ENCODE results near the gene GGCX.

The GGCX gene

DNA sequence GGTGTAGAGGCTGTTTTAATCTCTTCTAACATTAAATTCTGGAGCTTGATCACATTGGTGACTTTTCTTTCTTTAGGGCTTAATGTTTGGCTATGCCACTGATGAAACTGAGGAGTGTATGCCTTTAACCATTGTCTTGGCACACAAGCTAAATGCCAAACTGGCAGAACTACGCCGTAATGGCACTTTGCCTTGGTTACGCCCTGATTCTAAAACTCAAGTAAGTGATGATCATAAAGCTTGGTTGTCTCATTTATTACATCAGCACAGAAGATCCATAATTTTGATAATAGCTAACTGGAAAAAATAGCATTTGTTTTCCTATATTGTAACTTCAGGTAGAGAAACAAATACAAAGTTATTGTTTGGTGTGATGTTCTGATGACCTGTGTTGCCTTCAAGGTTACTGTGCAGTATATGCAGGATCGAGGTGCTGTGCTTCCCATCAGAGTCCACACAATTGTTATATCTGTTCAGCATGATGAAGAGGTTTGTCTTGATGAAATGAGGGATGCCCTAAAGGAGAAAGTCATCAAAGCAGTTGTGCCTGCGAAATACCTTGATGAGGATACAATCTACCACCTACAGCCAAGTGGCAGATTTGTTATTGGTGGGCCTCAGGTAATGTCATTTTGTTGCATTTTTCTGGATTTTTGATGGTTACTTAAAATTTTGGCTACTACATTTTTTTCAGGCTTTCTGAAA lies 19.4 kb downstream of the GGCX start:
- DNase-seq (ENCODE audit: low read depth), result peak; percentile 74

DNA sequence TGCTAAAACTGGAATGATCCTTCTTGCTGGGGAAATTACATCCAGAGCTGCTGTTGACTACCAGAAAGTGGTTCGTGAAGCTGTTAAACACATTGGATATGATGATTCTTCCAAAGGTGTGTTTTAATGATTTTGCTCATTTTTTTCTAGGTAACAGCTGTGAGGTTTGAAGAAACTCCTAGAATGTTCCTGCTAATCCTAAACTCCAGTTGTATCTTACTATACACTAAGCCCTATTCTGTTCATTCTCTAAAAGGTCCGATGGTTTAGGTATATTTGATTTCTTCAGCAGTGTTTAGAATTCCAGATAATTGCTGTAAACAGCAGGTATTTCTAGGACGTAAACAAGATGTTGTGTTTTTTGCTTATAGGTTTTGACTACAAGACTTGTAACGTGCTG lies 20.0 kb downstream of the GGCX start:
- no peak for DNase-seq (ENCODE audit: low read depth)

DNA sequence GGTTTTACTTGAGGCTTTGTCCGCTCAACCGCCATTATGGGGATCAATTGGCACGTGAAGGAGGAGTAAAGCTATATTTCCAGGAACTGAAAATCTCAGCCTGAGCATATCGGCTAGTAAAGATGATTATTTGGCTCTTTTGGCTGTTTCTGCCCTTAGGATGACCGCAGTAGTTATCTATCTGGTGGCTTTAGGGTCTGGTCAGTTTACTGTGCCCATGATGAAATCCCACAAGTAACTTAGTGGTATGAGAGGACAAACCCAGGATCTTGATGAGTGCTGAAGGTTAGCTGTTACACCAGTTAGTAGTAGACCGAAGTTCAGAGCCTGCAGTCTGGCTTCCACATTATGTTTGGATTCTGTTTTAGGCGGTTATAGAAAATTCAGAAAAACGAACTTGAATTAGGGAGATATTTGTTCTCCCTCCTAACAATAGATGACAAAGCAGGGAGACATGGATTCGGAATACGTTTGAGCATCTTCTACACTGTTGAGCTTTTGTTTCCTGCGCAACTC lies 21.1 kb downstream of the GGCX start:
- no peak for DNase-seq (ENCODE audit: low read depth)

DNA sequence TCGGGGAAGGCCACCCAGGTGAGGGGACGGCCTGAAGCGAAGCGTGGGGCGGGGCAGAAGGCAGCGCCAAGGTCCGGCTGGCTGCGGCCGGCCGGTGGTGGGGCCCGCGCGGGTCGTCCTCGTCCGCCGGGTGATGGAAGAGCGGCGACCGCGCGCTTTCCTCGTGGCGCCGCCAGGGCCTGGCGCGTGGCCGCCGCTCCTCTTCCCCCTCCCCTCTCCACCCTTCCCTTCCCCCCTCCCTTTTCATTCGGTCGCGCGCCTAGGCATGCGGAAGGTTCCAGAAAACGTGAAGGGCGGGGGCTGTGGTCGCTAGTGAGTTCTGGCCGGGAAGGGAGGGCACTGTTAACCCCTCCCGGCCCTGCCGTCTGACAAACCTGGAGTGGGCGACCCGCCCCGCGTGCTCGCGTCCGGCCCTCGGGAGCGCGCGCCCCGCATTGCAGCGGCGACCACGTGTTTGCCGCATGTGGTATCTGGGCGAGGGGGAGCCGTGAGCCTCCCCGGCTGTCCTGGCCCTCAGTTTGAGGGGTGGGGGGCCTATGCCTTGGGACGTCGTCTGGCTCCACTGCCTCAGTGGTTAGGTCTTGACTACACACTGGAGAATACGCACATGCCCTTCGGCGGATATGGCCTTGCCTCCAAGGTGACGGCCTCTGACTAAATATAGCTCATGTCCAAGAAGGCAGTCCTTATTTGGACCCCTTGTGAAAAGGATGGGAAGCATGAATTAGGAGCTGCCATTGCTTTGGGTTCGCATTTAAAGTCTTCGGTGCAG lies 21.7 kb downstream of the GGCX start:
- DNase-seq (ENCODE audit: low read depth), result peak; percentile 74

DNA sequence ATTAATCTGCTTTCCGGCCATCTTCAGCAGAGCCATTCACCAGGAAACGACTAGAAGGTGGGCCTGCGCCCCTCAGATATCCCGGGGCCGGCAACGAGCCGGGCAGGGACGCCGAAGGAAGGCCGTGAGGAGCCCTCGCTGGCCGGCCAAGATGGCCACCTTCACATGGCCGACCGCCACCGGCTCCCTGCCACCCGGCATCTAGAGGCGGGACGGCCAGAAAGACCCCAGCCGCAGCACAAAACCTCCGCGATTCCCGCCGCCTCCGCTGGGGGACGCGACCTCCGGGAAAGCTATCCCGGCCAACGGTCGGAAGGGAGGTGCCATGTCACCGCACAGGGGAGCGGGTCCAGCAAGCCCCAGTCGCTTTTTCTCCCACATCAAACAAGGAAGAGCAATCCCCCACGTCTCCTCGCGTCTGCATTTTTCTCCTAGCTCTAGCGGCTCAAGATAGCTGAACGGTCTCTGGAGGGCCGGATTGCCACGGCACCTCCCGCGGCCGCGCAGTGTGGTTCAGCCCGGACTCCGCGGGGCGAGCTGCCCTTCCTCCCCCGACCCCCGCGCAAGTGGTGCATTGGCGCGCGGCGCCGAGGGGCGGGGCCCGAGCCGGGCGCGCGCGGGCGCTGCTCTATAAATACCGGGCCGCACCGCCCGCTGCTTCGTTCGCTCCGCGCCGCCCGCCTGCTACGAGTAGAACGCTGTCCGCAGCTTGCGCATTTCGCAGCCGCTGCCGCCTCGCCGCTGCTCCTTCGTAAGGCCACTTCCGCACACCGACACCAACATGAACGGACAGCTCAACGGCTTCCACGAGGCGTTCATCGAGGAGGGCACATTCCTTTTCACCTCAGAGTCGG lies 22.6 kb downstream of the GGCX start, which contains the start of gene MAT2A:
Gene MAT2A (plus strand): TSS at position 662 of the 854 bp plus-strand sequence. CDS start 120 bp downstream, at position 782.
- DNase-seq (ENCODE audit: low read depth), result peak; percentile 93

DNA sequence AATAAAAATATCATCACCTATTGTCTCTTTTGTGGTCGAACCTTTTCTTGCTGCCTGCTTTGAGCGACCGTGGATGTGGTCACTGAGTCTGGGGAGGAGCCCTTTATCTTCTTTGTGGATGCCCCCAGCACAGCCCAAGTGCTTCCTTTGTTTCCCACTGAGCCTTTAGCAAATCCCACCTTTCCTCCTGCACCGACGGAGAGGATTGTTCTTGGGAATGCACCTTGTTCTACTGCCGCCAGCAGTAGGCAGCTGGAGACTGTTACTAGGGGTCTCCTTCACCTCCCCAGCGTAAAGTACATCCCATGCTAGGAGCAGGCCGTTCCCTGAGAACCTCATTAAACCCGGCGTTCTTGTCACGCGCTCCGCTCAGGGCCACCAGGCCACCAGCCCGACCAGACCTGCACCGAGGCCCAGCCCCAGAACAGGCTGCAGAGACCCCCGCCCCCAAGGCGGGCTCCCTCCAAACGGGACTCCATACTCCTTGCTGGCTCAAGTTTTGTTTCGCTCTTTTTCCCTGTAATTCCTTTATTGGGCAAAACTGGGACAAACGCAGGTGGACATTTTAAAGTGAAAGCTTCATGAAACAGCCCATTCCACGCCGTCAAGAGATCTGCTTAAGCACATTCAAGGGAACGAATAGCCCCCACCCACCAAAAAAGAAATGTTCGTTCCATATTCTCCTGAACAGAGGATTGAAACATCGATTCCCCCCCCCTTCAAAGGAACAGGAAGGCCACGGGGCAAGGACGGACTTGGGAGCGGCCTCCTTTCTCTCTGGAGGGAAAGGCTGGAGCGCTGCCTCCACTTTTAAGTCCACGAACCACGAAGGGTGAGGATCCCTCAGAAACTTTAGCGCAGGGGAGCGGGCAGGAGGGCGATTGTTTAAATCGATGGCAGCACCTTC lies 23.4 kb downstream of the GGCX start:
- DNase-seq (ENCODE audit: low read depth), result peak; percentile 28

DNA sequence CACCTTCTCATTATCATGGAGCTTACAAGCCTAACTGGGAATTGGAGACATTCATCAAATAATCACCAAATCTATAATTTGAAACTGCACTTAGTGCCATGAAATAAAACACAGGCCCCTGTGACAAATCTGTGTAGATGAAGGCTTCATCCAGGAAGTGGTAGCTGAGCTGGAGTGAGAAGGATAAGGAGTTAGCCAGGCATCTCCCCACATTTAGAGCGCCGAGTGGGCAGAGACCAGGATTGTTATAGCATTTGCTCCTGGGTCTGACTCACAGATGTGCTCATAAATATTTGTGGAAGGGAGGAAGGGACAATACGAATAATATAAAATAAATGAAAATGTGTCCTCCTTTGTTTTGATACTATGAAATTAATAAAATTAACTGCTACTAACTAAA lies 24.8 kb downstream of the GGCX start:
- peak; percentile 23 for DNase-seq (ENCODE audit: low read depth)

DNA sequence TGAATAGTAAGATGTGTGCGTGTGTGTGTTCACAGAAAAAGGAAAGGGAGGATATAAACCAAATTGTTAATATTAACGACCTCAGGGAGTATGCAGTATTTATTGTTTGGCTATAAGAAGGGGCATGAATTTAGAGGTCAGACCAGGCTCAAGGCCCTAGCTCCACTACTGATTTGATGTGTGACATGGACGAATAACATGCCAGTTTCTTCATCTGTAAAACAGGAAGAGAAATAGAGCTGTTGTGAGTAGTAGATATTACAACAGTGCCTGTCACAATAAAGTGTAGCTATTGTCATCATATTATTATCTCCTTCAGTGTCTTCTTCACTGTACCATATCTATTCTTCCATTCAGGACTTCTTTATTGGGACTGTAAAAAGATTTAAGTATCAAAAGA lies 26.4 kb downstream of the GGCX start:
- DNase-seq (ENCODE audit: low read depth), result no peak

DNA sequence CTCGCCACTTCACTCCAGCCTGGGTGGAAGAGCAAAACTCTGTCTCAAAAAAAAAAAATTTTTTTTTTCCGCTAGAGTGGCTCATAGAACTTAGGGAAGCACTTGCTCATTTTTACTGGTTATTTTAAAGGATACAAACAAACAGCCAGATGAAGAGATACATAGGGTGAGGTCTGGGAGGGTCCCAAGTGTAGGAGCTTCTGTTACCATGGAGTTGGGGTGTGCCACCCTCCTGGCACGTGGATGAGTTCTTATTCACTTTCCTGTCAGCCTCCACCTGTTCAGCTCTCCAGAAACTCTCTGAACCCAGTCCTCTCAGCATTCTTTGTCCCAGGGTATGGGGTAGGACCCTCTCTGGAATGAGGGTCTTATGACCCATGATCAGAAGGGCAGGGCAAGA lies 27.2 kb downstream of the GGCX start:
- DNase-seq (ENCODE audit: low read depth), result no peak

DNA sequence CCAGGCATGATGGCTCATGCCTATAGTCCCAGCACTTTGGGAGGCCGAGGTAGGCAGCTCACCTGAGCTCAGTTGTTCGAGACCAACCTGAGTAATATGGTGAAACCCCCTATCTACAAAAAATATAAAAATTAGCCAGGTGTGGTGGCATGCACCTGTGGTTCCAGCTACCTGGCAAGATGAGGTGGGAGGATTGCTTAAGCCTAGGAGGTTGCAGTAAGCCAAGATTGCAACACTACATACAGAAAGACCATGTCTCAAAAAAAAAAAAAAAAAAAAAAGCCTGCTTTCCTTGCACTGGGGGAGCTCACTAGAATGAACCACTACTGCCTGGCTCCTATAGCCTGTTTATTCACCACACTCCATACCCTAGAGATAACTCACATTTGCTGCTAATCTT lies 29.7 kb downstream of the GGCX start:
- DNase-seq (ENCODE audit: low read depth), result no peak

DNA sequence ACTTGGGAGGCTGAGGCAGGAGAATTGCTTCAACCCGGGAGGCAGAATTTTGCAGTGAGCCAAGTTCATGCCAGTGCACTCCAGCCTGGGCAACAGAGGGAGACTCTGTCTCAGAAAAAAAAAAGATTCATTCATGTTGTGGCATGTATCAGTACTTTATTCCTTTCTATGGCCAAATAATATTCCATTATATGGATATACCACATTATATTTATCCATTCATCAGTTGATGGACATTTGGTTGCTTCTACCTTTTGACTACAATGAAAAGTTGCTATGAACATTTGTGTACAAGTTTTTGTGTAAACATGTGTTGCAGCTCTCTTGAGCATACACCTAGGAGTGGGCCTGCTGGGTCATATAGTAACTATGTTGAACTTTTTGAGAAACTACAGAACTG lies 31.5 kb downstream of the GGCX start:
- no peak for DNase-seq (ENCODE audit: low read depth)

DNA sequence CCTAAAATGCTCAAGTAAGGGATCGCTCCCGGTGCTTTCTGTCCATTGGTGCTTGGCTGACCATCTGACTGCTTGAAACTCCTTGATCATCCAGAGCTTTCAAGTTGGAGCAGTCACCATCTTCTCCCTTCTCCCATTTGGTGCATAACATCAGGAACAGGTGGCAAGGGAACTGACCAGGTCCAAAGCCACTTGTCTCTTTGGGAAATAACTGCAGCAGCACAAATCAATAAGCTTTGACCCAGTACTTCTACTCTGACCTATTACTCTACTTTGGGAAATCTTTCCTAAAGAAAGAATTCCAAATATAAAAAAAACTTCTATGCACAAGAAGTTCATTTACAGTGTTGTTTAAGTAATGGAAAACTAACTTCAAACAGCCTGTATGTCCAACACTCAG lies 32.9 kb downstream of the GGCX start:
- no peak for DNase-seq (ENCODE audit: low read depth)

DNA sequence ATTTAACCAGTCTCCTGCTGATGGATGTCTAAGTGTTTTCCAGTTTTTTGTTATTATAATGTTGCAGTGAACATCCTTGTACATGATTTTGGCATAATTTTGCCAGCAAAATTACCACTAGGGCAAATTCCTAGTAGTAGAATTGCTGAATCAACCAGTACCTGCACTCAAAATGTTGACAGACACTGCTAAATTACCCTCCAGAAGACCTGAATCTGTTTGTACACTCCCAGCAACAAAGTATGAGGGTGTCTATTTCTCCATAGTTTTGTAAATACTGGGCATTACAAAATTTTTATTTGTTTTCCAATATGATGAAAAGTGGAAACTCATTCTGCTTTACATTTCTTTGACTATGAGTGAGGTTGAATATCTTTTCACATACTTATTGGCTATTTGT lies 33.5 kb downstream of the GGCX start:
- DNase-seq (ENCODE audit: low read depth), result no peak

DNA sequence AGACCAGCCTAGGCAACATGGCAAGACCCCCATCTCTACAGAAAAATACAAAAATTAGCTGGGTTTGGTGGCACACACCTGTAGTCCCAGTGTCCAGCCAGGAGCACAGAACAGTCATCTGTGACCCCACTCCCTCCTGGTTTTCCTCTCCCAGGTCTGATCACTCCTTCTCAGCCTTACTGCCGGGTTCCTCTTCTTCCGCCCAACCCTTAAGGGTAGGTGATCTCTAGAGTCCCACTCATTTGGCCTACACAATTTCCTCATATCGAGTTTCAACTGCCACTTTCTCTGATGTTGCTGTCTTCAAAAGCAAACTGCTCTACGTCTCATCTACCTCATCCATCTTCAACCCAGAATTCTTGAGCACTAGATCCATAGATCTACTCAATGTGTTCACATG lies 35.7 kb downstream of the GGCX start:
- DNase-seq (ENCODE audit: low read depth), result no peak

DNA sequence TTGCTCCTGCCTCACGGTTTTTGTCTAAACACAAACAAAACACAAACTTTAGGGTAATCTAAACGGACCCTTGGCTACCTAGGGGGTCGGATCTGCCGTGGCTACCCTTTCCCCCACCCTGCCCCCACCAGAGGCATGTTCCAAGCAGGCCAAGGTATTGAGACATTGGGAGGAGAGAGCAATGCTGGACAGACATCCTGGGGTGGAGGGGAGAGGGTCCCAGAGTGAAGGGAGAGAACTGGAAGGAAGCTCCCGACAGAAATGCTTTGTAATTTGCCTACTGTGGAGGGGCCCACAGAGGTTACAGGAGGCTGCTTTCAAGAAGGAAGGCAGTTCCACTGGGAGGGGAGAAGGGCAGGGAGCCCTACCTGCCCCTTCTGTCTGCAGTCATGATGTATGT lies 36.3 kb downstream of the GGCX start:
- no peak for DNase-seq (ENCODE audit: low read depth)

DNA sequence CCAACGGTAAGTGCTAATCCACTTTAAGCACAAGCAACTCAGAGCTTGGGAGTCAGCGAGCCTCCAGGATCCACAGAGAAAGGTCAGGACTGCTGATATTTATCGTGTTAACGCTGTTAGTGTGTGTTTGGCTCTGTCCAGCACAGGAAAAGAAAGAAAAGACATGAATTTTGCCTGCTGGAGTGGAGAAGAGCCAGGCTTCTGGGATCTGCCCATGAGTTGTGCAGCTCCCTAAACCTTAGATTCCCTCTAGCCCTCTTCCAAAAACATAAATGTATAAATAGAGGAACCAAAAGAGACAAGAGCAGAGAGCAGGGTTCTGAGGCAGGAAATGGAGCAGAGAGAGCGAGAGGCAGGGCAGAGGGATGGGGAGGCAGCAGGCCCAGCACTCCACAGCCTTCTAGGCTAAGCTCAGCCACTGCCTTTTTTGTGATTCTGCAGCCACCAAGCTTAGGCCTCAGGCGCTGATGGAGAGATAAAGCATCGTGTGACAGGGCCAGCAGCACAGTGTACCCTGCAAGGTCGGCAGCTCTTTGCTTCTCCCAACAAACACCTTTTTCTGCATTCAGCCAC lies 36.9 kb downstream of the GGCX start:
- no peak for DNase-seq (ENCODE audit: low read depth)

DNA sequence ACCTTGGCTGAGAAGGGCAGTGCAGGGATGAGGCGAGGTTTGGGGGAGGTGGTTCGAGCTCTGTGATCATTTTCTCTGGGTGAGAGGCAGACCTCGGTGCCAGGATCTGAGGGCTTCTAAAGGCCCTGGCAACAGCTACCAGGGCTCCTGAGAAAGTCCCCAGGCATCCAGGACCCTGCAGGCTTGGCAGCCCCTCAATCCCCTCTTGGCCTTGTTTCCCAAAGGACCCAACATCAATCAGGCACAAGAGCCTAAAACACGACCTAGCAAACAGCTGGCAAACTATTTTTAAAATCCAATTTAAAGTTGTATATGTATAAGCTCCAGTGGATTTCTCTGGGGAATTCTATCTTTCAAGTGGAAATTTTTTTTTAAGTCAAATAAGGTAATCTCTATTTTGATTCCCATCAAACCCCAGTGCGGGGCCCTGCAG lies 37.4 kb downstream of the GGCX start:
- DNase-seq (ENCODE audit: low read depth), result no peak

DNA sequence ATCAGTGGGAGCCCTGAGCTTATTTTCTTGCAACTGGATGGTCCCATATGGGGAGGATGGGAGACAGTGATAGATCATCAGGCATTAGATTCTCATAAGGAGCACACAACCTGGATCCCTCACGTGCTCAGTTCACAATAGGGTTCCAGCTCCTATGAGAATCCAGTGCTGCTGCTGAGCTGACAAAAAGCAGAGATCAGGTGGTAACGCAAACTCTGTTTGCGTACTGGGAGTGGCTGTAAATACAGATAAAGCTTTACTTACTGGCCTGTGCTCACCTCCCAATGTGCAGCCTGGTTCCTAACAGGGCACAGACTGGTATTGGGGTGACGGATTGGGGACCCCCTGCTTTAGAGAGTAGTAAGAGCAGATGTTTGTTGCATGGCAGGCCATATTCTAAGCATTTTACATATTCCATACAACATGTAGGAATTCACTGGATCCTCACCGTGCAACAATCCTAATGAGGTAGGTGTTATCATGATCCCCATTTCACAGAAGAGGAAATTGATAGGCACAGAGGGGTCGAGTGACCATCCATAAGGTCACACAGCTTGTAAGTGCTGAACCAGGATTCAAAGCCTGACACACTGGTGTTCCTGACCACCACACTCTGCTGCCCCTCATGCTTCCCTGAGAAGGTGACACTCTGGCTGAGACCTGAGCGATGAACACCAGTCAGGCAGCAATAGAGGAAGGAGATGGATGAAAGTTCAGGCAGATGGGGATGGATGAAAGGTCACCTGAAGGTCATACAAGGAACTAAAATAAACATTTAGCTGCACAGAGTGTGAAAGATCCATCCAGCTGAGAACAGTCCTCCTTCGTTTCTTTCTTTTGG lies 38.0 kb downstream of the GGCX start:
- no peak for DNase-seq (ENCODE audit: low read depth)

DNA sequence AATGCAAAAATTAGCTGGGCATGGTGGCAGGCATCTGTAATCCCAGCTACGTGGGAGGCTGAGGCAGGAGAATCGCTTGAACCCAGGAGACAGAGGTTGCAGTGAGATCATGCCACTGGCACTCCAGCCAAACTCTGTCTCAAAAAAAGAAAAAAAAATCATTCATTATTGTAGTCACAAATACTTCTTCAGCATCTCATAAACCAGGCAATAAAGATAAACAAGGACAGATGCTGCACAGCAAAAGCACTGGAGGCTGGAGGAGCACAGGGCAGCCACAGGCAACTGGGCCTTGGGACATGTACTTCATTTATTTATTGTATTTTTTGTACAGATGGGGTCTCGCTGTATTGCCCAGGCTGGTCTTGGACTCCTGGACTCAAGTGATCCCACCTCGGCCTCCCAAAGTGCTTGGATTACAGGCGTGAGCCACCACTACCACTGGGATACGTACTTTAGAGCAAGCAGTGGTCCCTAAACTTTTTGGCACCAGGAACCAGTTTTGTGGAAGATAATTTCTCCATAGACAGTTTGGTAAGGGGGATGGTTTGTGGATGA lies 39.1 kb downstream of the GGCX start:
- DNase-seq (ENCODE audit: low read depth), result no peak

Measured in fibroblast of gingiva (primary cell).